T-helper 2 cell treated with Interferon-gamma antibody and Interleukin-4, amounts not matched to agents 5 μg/mL and 100 μg/mL, for 36 hours (primary cell): Measurements from ENCODE around the gene CD164L2.
"Not testable (repeated sequence)": the region's sequence is repeated elsewhere in the genome, so short reads cannot be mapped to it uniquely, and the experiment has no call there.

Experiments used
- DNase-seq: peaks from one replicate; pipeline ENCODE4 v3.0.0; 2021; ENCODE audit warnings: low spot score
- H3K27ac Mint-ChIP-seq: one replicate; pipeline ENCODE4 v1.8.0; 2021; ENCODE audit warnings: mild to moderate bottlenecking, mixed read lengths
- H3K27me3 Mint-ChIP-seq: one replicate; pipeline ENCODE4 v1.8.0; 2021; ENCODE audit warnings: low read depth, mixed read lengths
- H3K36me3 Mint-ChIP-seq: one replicate; pipeline ENCODE4 v1.8.0; 2021; ENCODE audit warnings: low read depth, mixed read lengths
- H3K4me1 Mint-ChIP-seq: one replicate; pipeline ENCODE4 v1.8.0; 2021; ENCODE audit warnings: low read depth, mixed read lengths
- H3K4me3 Mint-ChIP-seq: one replicate; pipeline ENCODE4 v1.8.0; 2022; ENCODE audit warnings: mild to moderate bottlenecking, moderate library complexity, mixed read lengths
- H3K9me3 Mint-ChIP-seq: one replicate; pipeline ENCODE4 v1.8.0; 2021; ENCODE audit warnings: mixed read lengths

CD164L2 gene

DNA sequence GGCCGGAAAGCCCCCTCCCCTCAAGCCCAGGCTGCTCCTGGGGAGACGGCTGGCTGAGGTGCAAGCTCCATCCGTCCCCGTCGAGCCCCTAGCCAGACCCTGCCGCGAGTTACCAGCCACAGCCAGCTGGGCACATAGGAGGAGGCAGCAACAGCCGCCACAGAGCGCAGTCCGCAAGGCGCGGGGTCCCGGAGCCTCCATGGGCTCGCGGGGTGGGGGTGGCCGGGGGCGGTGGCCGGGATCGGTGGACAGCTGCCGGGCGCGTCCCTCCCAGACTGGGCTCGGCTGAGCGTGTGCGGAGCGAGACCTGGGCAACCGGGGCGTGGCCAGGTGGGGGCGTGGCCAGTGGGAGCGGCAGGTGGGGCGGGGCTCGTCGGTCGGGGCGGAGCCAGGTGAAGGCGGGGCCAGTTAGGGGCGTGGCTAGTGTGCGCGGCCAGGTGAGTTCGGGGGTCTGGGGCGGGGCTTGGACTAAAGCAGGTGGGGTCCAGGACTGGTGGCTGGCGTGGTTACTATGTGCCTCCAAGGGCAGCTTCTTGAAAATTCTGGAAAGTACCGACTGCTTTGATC, at the start of gene CD164L2:
CD164L2 (minus strand) TSS at position 295 of the 567 bp plus-strand sequence; CDS start at position 201, 94 bp downstream.
- DNase-seq = no peak
- Mint-ChIP-seq H3K36me3 (no peaks in the 10 kb centered on the region), H3K4me1 (no peaks in the 10 kb centered on the region), H3K27ac (no peak within 1 kb of the TSS), H3K27me3 (peaks cover 14% of the 10 kb centered on the region), H3K4me3 (no peak within 1 kb of the TSS), H3K9me3 (no peaks in the 10 kb centered on the region)

DNA sequence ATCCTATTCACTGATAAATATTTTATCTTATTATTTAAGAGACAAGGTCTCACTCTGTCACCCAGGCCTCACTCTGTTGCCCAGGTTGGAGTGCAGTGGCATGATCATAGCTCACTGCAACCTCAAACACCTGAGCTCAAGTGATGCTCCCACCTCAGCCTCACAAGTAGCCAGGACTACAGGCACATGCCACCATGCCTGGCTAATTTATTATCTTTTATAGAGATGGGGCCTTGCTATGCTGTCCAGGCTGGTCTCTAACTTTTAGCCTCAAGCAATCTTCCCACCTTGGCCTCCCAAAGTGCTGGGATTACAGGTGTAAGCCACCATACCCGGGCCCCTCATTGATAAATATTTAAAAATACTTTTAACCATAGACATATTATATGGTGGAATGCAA, 49.6 kb upstream of the CD164L2 start:
- DNase-seq, H3K4me3 Mint-ChIP-seq, H3K27ac Mint-ChIP-seq, H3K27me3 Mint-ChIP-seq, H3K9me3 Mint-ChIP-seq: not testable (repeated sequence)
- H3K36me3 Mint-ChIP-seq = peaks cover 16% of the 10 kb centered on the region
- H3K4me1 Mint-ChIP-seq = peaks cover 71% of the 10 kb centered on the region

DNA sequence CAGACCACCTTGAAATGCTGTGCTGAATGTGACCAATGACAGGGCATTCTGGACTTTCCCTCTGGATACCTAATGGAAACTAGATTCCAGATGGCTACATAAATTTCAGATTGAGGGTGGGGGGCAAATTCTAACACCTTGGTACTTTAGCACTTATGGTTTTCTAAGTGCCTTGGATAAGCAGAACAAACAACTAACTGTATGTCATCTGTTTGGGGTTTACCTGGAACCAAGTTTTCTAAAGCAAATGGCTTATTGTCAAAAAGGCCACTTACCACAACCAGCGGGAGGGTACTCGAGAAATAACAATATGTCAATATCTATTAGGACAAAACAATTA, 48.4 kb upstream of the CD164L2 start:
- no peak for DNase-seq
- Mint-ChIP-seq H3K27me3 (no peaks in the 10 kb centered on the region), H3K9me3 (no peaks in the 10 kb centered on the region), H3K4me1 (peaks cover 65% of the 10 kb centered on the region), H3K4me3 (peak overlapping the region; percentile 71), H3K36me3 (peaks cover 21% of the 10 kb centered on the region), H3K27ac (peak overlapping the region; percentile 49)

DNA sequence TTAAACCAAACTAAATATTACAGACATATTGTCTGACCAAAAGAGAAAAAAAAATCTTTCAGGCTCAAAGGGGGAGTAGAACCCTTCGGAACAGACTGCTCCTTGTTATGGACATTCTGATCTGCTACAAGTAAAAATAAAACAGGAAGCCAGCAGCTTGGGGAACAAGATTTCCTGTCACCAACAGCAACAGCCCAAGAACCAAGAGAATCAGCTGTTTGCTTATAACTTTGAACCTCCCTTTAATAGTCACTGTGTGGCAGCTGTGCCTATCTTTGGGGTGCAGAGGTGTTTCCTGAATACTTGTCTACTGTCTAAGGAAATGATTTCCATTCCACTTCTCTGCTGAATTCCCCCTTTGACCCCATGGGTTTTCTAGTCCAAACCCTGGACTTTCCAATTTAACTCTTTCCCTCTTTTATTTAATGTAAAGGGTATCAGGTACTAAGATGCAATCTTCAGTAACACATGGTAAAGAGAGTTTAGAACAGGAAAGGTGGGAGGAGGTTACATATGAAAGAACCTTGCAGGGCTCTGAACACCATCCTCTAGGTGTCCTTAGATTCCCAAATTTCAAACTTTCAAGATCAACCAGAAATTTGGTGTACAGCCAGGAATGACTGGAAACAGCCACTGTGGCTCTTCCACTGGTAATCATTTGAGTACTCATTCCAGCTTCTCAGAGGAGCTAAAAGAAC, 47.9 kb upstream of the CD164L2 start:
- peak overlapping the region; percentile 75 for H3K27ac Mint-ChIP-seq
- no peaks in the 10 kb centered on the region for H3K9me3 Mint-ChIP-seq
- H3K36me3 Mint-ChIP-seq = peaks cover 24% of the 10 kb centered on the region
- H3K4me3 Mint-ChIP-seq = peak overlapping the region; percentile 71
- peak; percentile 15 for DNase-seq
- no peaks in the 10 kb centered on the region for H3K27me3 Mint-ChIP-seq
- H3K4me1 Mint-ChIP-seq = peaks cover 63% of the 10 kb centered on the region

DNA sequence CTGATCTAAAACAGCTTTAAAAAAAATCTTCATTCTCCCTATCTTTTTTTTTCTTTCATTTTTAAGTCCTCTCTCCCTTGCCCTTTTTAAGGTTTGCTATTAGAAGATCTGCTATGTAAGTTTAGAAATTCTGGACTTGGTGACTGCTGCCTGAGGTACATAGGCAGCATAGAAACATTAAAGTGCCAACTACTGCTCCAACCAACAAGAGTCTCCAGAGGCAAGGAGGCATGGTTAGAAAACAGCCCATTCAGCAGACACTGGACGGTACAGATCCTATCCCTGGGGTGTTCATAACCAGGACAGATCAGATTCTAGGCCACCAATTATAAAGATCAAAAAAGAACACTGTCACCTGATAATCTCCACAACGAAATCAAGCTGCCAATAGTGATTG, 45.9 kb upstream of the CD164L2 start:
- H3K4me3 Mint-ChIP-seq = peak overlapping the region; percentile 81
- H3K27ac Mint-ChIP-seq = peak overlapping the region; percentile 84
- H3K9me3 Mint-ChIP-seq = no peaks in the 10 kb centered on the region
- DNase-seq = no peak
- H3K4me1 Mint-ChIP-seq = peaks cover 61% of the 10 kb centered on the region
- no peaks in the 10 kb centered on the region for H3K27me3 Mint-ChIP-seq
- peaks cover 28% of the 10 kb centered on the region for H3K36me3 Mint-ChIP-seq

DNA sequence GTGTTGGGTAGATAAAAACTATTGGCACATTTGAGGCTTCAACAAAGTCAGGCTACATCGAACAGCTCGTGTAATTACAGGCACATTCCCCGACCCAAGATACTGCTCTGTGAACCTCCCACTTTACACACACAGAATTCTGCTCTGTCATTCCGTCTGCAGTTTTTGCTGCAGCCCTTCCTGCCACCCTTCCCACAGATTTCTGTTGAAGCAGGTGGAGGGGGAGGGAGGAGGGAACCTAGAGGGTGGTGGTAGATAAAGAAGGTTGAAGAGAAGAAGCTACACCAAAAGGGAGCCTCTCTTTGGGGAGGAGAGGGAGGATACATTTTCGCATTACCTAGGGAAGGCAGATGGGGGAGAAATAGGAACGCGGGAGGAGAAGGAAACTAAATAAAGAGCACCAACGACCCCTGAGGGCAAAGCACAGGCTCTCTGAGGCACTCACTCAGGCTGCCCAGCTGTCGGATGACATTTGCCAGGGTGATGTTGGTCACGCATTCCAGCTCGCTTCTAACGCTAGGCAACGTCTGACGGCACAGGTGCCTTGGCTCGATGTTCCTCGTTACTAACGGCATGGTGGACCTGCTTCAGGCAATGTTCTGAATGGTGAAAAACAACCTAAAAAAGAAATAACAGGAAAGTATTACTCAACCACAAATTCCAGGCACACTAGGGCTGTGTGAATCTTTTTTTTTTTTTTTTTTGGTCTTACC, 45.3 kb upstream of the CD164L2 start:
- Mint-ChIP-seq H3K4me3 (peak overlapping the region; percentile 81), H3K36me3 (peaks cover 26% of the 10 kb centered on the region), H3K27me3 (no peaks in the 10 kb centered on the region), H3K4me1 (peaks cover 63% of the 10 kb centered on the region), H3K9me3 (no peaks in the 10 kb centered on the region), H3K27ac (peak overlapping the region; percentile 84)
- no peak for DNase-seq

DNA sequence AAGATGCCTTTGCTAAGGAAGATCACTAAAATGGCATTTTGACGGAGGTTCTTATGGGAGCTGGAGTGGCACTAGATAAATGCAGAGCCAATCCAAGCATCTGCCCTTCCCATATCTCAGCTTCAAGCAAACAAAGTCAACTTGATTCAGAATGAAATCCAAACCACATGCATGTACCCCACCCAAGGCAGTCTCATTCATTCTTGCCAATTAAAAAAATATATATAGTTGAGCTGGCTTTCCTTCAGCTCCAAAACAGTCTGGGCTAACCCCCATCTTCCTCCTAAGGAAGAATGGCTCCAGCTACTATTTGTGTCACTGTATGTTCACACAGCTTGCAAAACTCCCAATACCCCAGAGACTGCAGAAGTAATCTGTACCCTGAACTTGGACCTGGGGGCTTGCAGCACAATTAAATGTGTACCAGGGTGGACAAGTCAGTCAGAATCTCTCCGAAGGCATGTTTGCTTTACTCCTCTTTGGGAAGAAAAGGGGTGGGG, 44.7 kb upstream of the CD164L2 start:
- Mint-ChIP-seq H3K27ac (peak overlapping the region; percentile 84), H3K9me3 (no peaks in the 10 kb centered on the region), H3K4me1 (peaks cover 60% of the 10 kb centered on the region), H3K36me3 (peaks cover 26% of the 10 kb centered on the region), H3K4me3 (peak overlapping the region; percentile 81), H3K27me3 (no peaks in the 10 kb centered on the region)
- DNase-seq = no peak

DNA sequence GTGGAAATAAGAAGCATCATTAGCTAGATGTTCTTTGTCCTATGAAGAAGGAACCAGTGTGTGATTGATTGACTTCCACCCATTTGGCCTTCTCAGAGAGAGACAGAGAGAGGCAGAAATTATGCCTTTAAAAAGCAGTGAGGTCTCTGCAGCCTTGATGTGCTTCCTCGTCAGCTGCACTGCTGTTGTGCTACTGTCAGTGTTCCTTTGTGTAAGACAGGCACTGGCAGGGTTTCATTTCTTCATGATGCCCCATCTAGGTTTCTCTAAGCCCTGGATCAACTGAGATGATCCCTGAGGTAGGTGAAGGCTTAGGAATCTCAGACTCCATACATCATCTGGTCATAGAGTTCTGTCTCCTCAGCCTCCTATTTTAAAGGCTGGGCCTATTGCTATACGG, 44.2 kb upstream of the CD164L2 start:
- H3K27ac Mint-ChIP-seq = no peak overlapping the region
- no peaks in the 10 kb centered on the region for H3K27me3 Mint-ChIP-seq
- H3K4me1 Mint-ChIP-seq = peaks cover 63% of the 10 kb centered on the region
- peak overlapping the region; percentile 16 for H3K4me3 Mint-ChIP-seq
- no peaks in the 10 kb centered on the region for H3K9me3 Mint-ChIP-seq
- no peak for DNase-seq
- peaks cover 26% of the 10 kb centered on the region for H3K36me3 Mint-ChIP-seq

DNA sequence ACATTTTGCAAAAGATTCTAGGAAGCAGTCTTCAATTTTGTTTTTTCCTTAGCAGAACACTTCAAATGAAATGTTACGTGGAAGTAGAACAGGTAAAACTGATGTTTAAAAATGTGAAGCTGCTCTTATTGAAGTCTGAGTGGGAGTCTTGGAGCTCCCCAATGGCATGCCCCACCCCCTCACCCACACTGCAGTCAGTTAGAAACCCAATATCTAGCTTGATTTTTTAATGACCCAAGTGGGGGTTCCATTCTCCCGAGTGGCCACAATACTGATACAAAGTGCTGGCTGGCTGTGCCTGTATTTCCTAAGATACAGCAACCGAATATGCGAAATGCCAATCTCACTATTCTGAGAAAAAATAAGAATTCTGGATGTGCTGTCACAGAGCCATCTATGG, 40.6 kb upstream of the CD164L2 start:
- peaks cover 30% of the 10 kb centered on the region for H3K36me3 Mint-ChIP-seq
- H3K4me3 Mint-ChIP-seq = no peak overlapping the region
- H3K27ac Mint-ChIP-seq = no peak overlapping the region
- DNase-seq = no peak
- peaks cover 54% of the 10 kb centered on the region for H3K4me1 Mint-ChIP-seq
- H3K27me3 Mint-ChIP-seq = no peaks in the 10 kb centered on the region
- H3K9me3 Mint-ChIP-seq = no peaks in the 10 kb centered on the region

DNA sequence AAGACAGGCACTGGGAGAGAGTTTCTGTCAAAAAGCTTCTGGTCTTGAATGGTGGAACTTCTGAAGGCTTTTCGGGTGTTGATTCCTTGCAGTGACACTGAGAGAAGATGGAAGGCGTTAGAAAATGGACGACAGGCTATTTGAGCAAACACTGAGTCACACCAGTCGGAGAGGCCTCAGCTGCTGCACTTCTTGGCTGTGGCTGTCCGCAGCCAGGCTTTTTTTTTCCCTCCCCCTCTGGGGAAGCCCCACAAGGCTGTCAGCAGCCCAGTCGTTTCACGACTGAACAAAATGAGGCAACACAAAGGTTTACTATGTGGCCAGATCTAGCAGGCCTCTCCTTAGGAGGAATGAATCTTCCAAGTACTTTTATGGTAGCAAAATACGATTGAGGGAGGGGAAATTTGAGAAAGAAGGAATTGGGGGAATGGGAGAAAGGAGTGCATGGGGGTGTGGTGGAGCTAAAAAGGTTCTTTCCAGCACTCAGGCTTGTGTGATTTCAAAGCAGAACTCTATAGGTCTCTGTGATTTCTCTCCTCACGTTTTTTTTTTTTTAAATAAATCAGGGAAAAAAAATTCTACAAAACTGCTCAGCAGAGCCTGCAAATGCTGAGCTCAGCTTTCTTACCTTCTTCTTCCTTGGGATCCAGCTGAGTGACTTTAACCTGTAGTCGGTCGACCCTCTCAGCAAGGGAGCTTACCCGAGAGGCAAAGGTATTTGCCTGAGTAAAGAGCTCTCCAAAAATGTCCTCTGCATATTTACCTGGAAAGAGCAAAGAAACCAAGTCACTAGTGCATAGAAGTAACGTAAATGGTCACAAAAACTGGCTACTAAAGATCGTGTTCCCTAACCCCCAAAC, 35.4 kb upstream of the CD164L2 start:
- Mint-ChIP-seq H3K27ac (peak overlapping the region; percentile 76), H3K27me3 (no peaks in the 10 kb centered on the region), H3K4me1 (peaks cover 47% of the 10 kb centered on the region), H3K9me3 (no peaks in the 10 kb centered on the region), H3K4me3 (peak overlapping the region; percentile 45), H3K36me3 (peaks cover 48% of the 10 kb centered on the region)
- DNase-seq = peak; percentile 83

DNA sequence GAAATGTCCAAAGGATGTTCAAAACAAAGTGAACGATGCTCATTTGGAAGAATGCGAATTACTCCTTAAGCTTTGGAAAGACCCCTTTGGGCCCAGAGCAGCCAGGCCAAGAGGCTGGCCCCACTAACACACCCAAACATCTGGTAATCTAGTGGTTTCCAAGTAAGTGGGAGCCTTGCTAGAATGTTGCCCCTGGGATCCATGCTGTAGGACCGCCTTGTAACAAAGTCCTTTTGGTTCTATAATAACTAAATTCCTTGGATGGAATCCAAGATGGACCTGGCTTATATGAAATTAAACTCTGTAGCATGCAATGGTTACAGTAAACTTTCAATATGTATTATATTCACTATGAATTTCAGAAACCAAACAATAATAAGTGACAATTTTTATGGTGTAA, 34.6 kb upstream of the CD164L2 start:
- Mint-ChIP-seq H3K36me3 (peaks cover 56% of the 10 kb centered on the region), H3K4me3 (no peak overlapping the region), H3K4me1 (peaks cover 44% of the 10 kb centered on the region), H3K27me3 (no peaks in the 10 kb centered on the region), H3K9me3 (no peaks in the 10 kb centered on the region), H3K27ac (peak overlapping the region; percentile 76)
- DNase-seq = no peak

DNA sequence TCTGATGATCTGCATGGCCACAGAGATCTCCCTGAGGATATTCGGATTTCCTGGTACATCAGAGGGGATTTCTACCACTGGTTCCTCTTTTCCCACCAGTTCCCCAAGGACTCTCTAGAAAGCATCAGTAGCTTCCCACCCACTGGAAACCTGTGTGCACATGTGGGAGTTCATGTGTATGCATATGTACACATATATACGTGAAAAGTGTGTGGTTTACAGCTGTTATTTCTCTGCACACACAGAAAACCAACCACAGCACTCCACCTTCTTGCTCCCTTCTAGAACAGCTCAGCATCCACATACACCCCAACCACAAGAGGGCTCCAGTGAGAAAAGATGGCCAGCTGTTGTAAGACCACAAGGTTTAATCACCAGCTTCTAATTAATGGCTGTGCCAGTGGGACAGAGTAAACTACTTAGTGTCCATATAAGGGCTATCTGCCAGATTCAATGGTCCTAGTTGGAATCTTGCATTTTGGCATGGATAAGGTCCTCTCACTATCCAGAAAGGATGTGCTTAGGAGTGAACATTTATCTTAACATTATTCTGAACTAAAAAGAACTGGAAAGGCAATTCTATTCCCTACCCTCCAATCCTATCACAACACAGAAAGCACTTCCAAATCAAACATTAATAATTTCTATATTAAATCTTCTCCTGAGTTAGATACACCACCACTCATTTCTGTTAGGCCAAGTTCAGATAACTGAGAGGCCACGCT, 33.4 kb upstream of the CD164L2 start:
- H3K9me3 Mint-ChIP-seq = no peaks in the 10 kb centered on the region
- H3K36me3 Mint-ChIP-seq = peaks cover 59% of the 10 kb centered on the region
- DNase-seq = peak; percentile 52
- no peak overlapping the region for H3K4me3 Mint-ChIP-seq
- H3K27ac Mint-ChIP-seq = peak overlapping the region; percentile 24
- H3K27me3 Mint-ChIP-seq = no peaks in the 10 kb centered on the region
- H3K4me1 Mint-ChIP-seq = peaks cover 37% of the 10 kb centered on the region

DNA sequence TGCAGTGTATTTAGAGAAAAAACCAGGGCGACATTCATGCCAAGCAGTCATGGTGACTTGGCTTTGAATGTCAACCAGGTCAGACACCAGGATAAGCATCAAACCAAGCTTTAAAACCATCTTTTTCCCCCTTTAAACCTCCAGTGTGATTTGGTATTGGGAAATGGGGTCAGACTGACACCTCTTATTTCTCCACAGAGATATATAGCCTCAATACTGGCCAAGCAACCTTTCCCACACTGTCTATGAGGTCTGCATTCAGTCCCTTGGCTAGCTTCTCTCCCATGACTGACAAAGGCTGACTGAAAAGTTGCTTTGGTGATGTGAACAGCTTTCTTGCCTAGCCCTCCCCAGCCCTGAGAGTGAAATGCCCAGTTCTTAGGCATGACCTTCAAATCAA, 31.0 kb upstream of the CD164L2 start:
- Mint-ChIP-seq H3K27me3 (no peaks in the 10 kb centered on the region), H3K4me1 (peaks cover 28% of the 10 kb centered on the region), H3K9me3 (no peaks in the 10 kb centered on the region), H3K27ac (no peak overlapping the region), H3K36me3 (peaks cover 69% of the 10 kb centered on the region), H3K4me3 (no peak overlapping the region)
- no peak for DNase-seq
